K562 (cell line): ENCODE data around the gene HMGN2. TPM values are rescaled to one million over a fixed set of nuclear protein-coding genes. Genes with fewer than 3 reads are reported as not detected.

Experiments used
- GTF2E2 ChIP-seq: fragments of 200-800 bp; sonication (Bioruptor generic); IDR thresholded peaks from 2 replicates; pipeline ENCODE4 v1.6.1; 2016; ENCODE audit warnings: missing genetic modification characterization, missing compliant biosample characterization
- HMG20A ChIP-seq: fragments of 450-650 bp; formaldehyde crosslinking; conservative IDR thresholded peaks from 2 replicates; pipeline ENCODE4 v1.4.0; 2020; ENCODE audit warnings: mild to moderate bottlenecking, mixed read lengths
- HMG20B ChIP-seq: fragments of 250-450 bp; sonication (Bioruptor Pico); IDR thresholded peaks from 2 replicates; pipeline ENCODE4 v1.5.0; 2021; ENCODE audit warnings: mild to moderate bottlenecking
- ILF3 ChIP-seq: fragments of 450-650 bp; IDR thresholded peaks from 2 replicates; pipeline ENCODE4 v1.6.1; 2018; ENCODE audit warnings: antibody characterized with exemption, mild to moderate bottlenecking, moderate library complexity, borderline replicate concordance
- NELFE ChIP-seq: IDR thresholded peaks from 2 replicates; pipeline ENCODE4 v1.6.1; 2011; ENCODE audit warnings: mild to moderate bottlenecking; ENCODE audit not compliant: insufficient read depth, insufficient read length
- NFIX ChIP-seq: fragments of 250-450 bp; sonication (Bioruptor Pico); IDR thresholded peaks from 2 replicates; pipeline ENCODE4 v1.4.0; 2020; ENCODE audit warnings: low read depth, mild to moderate bottlenecking, moderate library complexity
- SIN3B ChIP-seq: fragments of 450-650 bp; IDR thresholded peaks from 2 replicates; pipeline ENCODE4 v1.6.1; 2017; ENCODE audit warnings: low read depth, mild to moderate bottlenecking, moderate library complexity
- SOX6 ChIP-seq: fragments of 450-650 bp; IDR thresholded peaks from 2 replicates; pipeline ENCODE4 v1.6.1; 2014; ENCODE audit warnings: mild to moderate bottlenecking
- SRSF3 ChIP-seq: fragments of 200-400 bp; formaldehyde crosslinking; IDR thresholded peaks from 2 replicates; pipeline ENCODE4 v1.6.1; 2016; ENCODE audit warnings: mild to moderate bottlenecking, low read length, moderate library complexity; ENCODE audit not compliant: insufficient read depth
- THRB ChIP-seq: fragments of 450-650 bp; formaldehyde crosslinking; conservative IDR thresholded peaks from 2 replicates; pipeline ENCODE4 v1.4.0; 2022; ENCODE audit warnings: mild to moderate bottlenecking, missing genetic modification characterization
- ZBTB12 ChIP-seq: fragments of 250-450 bp; sonication (Bioruptor Pico); IDR thresholded peaks from 2 replicates; pipeline ENCODE4 v1.4.0; 2020
- ZNF134 ChIP-seq: fragments of 250-450 bp; sonication (Bioruptor Pico); conservative IDR thresholded peaks from 2 replicates; pipeline ENCODE4 v1.4.0; 2020
- ZNF212 ChIP-seq: fragments of 450-650 bp; formaldehyde crosslinking; IDR thresholded peaks from 2 replicates; pipeline ENCODE4 v1.4.0; 2020; ENCODE audit warnings: mild to moderate bottlenecking
- ZNF780A ChIP-seq: fragments of 250-450 bp; sonication (Bioruptor Pico); IDR thresholded peaks from 2 replicates; pipeline ENCODE4 v1.5.0; 2021; ENCODE audit warnings: mild to moderate bottlenecking
- ZNF79 ChIP-seq: fragments of 250-450 bp; sonication (Bioruptor Pico); IDR thresholded peaks from 2 replicates; pipeline ENCODE4 v1.4.0; 2020; ENCODE audit warnings: low read depth, mild to moderate bottlenecking, moderate library complexity
- polyA plus RNA-seq, 8 experiments: library from polyadenylated mRNA; depleted of rRNA in 4 of 8; stranded (reverse) in 5 of 8; unstranded in 3 of 8; fragments of >200 nt; fragmentation: Nextera tagmentation in 2 of 8; fragmentation: Illumina TruSeq in 1 of 8; extraction: Ambion mirVana in 2 of 8; extraction: Trizol in 1 of 8; gene quantifications; 2 replicates each; pipeline versions ENCODE4 v1.2.1 to v1.2.3, GENCODE V29; 2011 to 2014; ENCODE audit warnings: inconsistent platforms in 1 of 8, missing spikeins in 1 of 8
- total RNA-seq, 7 experiments: library from RNA; depleted of rRNA in 6 of 7; stranded (reverse); fragments of >200 nt in 6 of 7; fragmentation: Illumina TruSeq in 2 of 7; extraction: Trizol in 2 of 7; gene quantifications; 2 replicates each; pipeline versions ENCODE4 v1.2.1 to v1.2.3, GENCODE V29; 2011 to 2021; ENCODE audit warnings: low replicate concordance in 1 of 7
- TF ChIP-seq, protein P1 (sequence below): sonication (generic); formaldehyde crosslinking; IDR thresholded peaks from 2 replicates; pipeline ENCODE4 v1.8.1; 2023; ENCODE audit warnings: mild to moderate bottlenecking, missing genetic modification reagents
- TF ChIP-seq, protein P2 (sequence below): fragments of 250-450 bp; sonication (Bioruptor Pico); IDR thresholded peaks from 2 replicates; pipeline ENCODE4 v1.4.0; 2020

Gene HMGN2
- total and polyA plus RNA-seq, 9 of the 15 experiments (the other 6 are each of a cell fraction or from before 2014, with no cell fraction given) = 370 to 1,354 (median 965) TPM

DNA sequence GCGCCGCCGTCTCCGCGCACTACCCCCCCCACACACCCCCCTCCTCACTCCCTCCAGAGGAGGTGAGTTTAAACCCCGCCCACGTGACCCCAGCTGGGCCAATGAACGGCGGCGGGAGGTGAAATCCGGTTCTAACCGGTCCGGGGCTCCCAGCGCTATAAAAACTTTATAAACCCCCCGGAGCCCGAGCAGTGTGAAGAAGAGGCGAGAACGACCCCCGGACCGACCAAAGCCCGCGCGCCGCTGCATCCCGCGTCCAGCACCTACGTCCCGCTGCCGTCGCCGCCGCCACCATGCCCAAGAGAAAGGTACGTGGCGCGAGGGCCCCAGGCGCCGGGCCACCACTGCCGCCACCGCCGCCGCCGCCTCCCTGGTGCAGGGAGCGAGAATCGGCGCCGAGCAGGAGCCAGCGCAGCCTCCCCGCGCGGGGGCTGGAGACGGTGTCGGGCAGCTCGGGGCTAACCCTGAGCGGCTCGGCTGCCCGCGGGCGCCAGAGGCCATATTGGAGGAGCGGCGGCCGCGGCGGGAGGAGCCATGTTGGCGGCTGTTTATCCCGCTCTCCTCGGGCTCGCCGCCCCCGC is at the start of gene HMGN2 (continued):
- TF ChIP-seq ZNF780A (CRISPR knock-in tag) = no peak
- 0 out of 2 replicates have a peak, but pooled peaks have one; percentile 48 for TF ChIP-seq HMG20B
- no peak for TF ChIP-seq NFIX (CRISPR knock-in tag)
- no peak for TF ChIP-seq HMG20A
- TF ChIP-seq SOX6 = no peak
- TF ChIP-seq ZNF79 (CRISPR knock-in tag) = no peak
- TF ChIP-seq ZNF134 (CRISPR knock-in tag) = no peak
- TF ChIP-seq, protein P1, sequence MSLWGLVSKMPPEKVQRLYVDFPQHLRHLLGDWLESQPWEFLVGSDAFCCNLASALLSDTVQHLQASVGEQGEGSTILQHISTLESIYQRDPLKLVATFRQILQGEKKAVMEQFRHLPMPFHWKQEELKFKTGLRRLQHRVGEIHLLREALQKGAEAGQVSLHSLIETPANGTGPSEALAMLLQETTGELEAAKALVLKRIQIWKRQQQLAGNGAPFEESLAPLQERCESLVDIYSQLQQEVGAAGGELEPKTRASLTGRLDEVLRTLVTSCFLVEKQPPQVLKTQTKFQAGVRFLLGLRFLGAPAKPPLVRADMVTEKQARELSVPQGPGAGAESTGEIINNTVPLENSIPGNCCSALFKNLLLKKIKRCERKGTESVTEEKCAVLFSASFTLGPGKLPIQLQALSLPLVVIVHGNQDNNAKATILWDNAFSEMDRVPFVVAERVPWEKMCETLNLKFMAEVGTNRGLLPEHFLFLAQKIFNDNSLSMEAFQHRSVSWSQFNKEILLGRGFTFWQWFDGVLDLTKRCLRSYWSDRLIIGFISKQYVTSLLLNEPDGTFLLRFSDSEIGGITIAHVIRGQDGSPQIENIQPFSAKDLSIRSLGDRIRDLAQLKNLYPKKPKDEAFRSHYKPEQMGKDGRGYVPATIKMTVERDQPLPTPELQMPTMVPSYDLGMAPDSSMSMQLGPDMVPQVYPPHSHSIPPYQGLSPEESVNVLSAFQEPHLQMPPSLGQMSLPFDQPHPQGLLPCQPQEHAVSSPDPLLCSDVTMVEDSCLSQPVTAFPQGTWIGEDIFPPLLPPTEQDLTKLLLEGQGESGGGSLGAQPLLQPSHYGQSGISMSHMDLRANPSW (CRISPR knock-in tag) = peak; percentile 72; the same call in 1 of the 2 replicates
- TF ChIP-seq, protein P2, sequence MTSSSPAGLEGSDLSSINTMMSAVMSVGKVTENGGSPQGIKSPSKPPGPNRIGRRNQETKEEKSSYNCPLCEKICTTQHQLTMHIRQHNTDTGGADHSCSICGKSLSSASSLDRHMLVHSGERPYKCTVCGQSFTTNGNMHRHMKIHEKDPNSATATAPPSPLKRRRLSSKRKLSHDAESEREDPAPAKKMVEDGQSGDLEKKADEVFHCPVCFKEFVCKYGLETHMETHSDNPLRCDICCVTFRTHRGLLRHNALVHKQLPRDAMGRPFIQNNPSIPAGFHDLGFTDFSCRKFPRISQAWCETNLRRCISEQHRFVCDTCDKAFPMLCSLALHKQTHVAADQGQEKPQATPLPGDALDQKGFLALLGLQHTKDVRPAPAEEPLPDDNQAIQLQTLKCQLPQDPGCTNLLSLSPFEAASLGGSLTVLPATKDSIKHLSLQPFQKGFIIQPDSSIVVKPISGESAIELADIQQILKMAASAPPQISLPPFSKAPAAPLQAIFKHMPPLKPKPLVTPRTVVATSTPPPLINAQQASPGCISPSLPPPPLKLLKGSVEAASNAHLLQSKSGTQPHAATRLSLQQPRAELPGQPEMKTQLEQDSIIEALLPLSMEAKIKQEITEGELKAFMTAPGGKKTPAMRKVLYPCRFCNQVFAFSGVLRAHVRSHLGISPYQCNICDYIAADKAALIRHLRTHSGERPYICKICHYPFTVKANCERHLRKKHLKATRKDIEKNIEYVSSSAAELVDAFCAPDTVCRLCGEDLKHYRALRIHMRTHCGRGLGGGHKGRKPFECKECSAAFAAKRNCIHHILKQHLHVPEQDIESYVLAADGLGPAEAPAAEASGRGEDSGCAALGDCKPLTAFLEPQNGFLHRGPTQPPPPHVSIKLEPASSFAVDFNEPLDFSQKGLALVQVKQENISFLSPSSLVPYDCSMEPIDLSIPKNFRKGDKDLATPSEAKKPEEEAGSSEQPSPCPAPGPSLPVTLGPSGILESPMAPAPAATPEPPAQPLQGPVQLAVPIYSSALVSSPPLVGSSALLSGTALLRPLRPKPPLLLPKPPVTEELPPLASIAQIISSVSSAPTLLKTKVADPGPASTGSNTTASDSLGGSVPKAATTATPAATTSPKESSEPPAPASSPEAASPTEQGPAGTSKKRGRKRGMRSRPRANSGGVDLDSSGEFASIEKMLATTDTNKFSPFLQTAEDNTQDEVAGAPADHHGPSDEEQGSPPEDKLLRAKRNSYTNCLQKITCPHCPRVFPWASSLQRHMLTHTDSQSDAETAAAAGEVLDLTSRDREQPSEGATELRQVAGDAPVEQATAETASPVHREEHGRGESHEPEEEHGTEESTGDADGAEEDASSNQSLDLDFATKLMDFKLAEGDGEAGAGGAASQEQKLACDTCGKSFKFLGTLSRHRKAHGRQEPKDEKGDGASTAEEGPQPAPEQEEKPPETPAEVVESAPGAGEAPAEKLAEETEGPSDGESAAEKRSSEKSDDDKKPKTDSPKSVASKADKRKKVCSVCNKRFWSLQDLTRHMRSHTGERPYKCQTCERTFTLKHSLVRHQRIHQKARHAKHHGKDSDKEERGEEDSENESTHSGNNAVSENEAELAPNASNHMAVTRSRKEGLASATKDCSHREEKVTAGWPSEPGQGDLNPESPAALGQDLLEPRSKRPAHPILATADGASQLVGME (CRISPR knock-in tag) = 0 out of 2 replicates have a peak, but pooled peaks have one; percentile 29
- TF ChIP-seq NELFE = no peak
- TF ChIP-seq SIN3B = peak; percentile 76
- TF ChIP-seq ZNF212 (CRISPR knock-in tag) = no peak
- peak; percentile 98 for TF ChIP-seq GTF2E2 (tag)
- no peak for TF ChIP-seq ILF3
- no peak for TF ChIP-seq THRB (CRISPR knock-in tag)
- TF ChIP-seq ZBTB12 (CRISPR knock-in tag) = no peak
- TF ChIP-seq SRSF3 = peak; percentile 100
